Immature natural killer cell (primary cell): Measurements from ENCODE around the gene PRKAG2. TPM values are rescaled to one million over a fixed set of nuclear protein-coding genes. Genes with fewer than 3 reads are reported as not detected.

Source experiments
- DNase-seq, 3 donors: peaks; one replicate each; pipeline ENCODE4 v3.0.0; 2022; ENCODE audit warnings: mixed read lengths in 1 of 3
- H3K27ac Mint-ChIP-seq, 6 donors: one replicate each; pipeline ENCODE4 v1.8.0; 2020; ENCODE audit warnings: mixed read lengths in 6 of 6, mild to moderate bottlenecking in 5 of 6, inconsistent platforms in 4 of 6, moderate library complexity in 3 of 6
- H3K27me3 Mint-ChIP-seq, 3 donors: one replicate each; pipeline ENCODE4 v1.8.0; 2020 to 2021; ENCODE audit warnings: low read depth in 3 of 3, mild to moderate bottlenecking in 3 of 3, mixed read lengths in 3 of 3, moderate library complexity in 3 of 3, inconsistent platforms in 1 of 3
- H3K36me3 Mint-ChIP-seq, 3 donors: one replicate each; pipeline ENCODE4 v1.8.0; 2020; ENCODE audit warnings: mixed read lengths in 3 of 3, inconsistent platforms in 2 of 3, mild to moderate bottlenecking in 2 of 3
- H3K4me1 Mint-ChIP-seq, 2 donors: one replicate each; pipeline ENCODE4 v1.8.0; 2020; ENCODE audit warnings: inconsistent platforms in 2 of 2, mild to moderate bottlenecking in 2 of 2, mixed read lengths in 2 of 2, moderate library complexity in 1 of 2
- H3K4me3 Mint-ChIP-seq, 5 donors: one replicate each; pipeline ENCODE4 v1.8.0; 2020; ENCODE audit warnings: mild to moderate bottlenecking in 5 of 5, mixed read lengths in 5 of 5, inconsistent platforms in 3 of 5, moderate library complexity in 3 of 5
- H3K9me3 Mint-ChIP-seq, 6 donors: one replicate each; pipeline ENCODE4 v1.8.0; 2020; ENCODE audit warnings: mild to moderate bottlenecking in 6 of 6, mixed read lengths in 6 of 6, inconsistent platforms in 4 of 6, moderate library complexity in 3 of 6
- polyA plus RNA-seq, 3 donors: library from polyadenylated mRNA; unstranded; fragments of 300-500 nt; fragmentation: Illumina TruSeq; gene quantifications; one replicate each; pipeline ENCODE4 v1.2.3, GENCODE V29; 2021

Gene PRKAG2
- 10 to 100 TPM; 14.7 to 22.5 (median 19.1) TPM for polyA plus RNA-seq

DNA sequence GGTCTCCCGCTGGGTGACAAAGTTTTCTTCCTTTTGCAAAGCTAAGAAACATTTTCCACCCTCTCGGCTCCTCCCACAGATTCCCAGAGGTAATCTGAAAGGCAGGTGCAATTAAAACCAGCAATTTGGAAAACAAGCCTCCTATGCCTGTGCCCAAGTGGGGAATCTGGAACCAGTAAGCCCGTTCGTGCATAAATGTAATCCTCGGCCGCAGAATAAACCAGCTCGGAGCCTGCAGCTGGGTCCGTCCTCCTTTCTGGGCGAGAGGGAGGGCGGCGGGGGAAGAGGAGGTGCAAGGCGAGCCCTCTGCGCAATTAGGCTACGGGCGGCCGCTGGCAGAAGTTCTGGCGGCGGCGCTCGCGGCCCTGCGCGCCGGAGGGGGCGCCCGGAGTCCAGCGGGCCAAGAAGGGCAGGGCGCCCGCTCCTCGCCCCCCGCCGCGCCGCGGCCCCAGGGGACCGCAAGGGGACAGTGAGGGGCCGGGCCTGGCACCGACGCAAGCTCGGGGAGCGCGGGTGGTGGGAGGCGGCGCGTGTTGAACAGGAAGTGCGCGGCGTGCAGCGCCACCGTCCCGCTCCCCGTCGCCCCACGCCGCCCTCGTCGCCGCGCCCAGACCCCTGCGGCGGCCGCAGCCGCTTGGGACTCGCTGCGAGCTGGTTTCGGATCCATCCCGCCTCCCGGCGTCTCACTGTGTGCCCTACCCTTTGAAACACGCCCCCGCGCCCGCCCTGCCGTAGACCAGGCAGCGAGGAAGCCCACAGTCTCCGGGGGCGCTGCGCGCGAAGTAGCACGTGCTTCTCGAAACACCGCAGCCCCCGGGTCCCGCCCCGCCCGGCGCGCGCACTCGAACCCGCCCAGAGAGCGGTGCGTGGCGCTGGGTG is at the start of gene PRKAG2:
Gene PRKAG2, minus strand, starts transcription at position 217 of the 879 bp plus-strand sequence. CDS start 495 bp downstream, outside the sequence.
- Mint-ChIP-seq H3K4me3 (peak within 1 kb of the TSS; percentile 92 to 97 (median 95)), H3K27ac (peak within 1 kb of the TSS; percentile 83 to 93 (median 90)), H3K4me1 (peaks cover 11 to 20% of the 10 kb centered on the region in 2 donors), H3K9me3 (no peaks in the 10 kb centered on the region), H3K27me3 (peaks cover 9 to 22% (median 19%) of the 10 kb centered on the region in 3 donors), H3K36me3 (no peaks in the 10 kb centered on the region)
- DNase-seq = peak; percentile 79

DNA sequence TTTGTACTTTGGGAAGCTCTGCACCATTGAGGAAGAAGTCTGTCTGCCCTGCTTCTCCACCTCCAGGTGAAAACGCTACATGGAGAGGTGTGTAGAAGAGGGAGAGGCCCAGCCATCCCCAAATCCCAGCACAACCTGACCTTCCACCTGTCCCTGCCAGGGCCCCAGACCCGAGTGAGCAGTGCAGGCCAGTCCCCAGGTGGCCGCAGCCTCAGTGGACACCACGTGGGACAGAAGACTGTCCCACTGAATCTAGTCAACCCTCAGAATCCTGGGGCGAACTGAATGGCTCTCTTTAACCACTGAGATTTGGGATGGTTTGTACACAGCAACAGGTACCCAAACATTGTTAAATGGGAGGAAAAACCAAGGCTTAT is 49.4 kb upstream of the PRKAG2 start:
- DNase-seq = no peak
- peaks cover 4 to 9% (median 4%) of the 10 kb centered on the region in 3 donors for H3K27me3 Mint-ChIP-seq
- peak overlapping the region in 4 of 5 donors; percentile 14 to 77 (median 74) for H3K4me3 Mint-ChIP-seq
- H3K27ac Mint-ChIP-seq = peak overlapping the region in 4 of 6 donors; percentile 76 to 92 (median 86)
- peaks cover 14% of the 10 kb centered on the region in 2 donors for H3K4me1 Mint-ChIP-seq
- H3K36me3 Mint-ChIP-seq = no peaks in the 10 kb centered on the region
- H3K9me3 Mint-ChIP-seq = no peaks in the 10 kb centered on the region

DNA sequence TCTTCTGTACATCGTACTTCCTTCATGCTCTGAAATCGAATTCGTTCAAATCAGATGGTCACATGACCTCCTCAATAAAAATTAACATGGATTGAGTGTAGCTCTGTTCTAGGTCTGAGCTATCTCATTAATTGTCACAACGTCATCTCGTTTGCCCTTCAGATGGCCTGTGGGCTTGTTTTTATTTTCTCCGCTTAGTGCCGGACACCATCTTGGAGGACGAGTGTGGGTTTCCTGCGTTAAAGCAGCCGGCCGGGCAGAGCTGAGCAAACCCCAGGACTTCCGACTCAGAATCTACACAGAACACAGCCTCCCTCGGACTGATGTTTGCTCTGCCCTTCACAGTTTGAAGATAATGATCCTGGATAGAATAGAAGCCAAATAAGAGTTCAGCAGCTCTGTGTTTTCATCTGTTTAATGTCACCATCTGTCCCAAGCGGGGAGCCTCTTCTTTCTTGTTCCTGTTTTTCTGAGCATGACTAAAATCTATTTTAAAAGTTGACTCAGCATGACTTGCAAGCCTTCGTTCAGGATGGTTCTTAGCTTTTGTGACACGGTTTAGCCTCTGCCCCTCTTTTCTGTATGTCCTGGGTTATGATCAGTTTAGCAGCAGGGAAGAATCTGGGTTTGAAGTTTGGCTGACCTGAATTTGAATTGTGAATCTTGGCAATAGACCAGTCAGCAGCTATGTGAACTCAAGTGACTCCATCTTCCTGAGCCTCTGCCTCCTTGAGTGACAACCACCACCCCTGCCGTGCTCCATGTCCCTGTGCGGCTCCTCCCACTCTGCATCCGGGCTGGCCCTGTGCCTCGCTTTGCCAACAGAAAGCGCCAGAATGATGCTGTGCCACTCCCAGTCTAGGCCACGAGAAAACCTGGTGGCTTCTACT is 48.8 kb upstream of the PRKAG2 start:
- peaks cover 14 to 15% of the 10 kb centered on the region in 2 donors for H3K4me1 Mint-ChIP-seq
- H3K36me3 Mint-ChIP-seq = no peaks in the 10 kb centered on the region
- peaks cover 4 to 8% (median 4%) of the 10 kb centered on the region in 3 donors for H3K27me3 Mint-ChIP-seq
- H3K27ac Mint-ChIP-seq = peak overlapping the region; percentile 76 to 92 (median 86)
- DNase-seq = peak; percentile 12 to 32 (median 25)
- peak overlapping the region; percentile 74 to 81 (median 74) for H3K4me3 Mint-ChIP-seq
- no peaks in the 10 kb centered on the region for H3K9me3 Mint-ChIP-seq

DNA sequence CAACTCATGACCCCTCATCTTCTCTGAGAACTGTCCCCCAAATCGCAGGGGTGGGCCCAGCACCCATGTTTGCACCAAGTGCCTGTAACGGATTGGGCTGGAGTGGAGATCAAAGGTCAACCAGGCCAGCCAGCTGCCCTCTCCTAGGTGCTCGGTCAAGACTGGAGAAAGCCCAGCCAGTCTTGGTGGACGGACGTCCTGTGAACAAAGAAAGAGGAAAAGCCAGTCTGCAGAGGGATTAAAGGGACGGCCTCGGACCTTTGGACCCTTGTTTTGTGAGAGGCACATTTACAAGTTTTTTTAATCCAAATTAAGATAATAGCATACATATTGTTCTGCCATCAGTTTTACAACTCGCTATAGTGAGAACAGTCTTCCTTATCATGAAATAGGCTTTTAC is 47.6 kb upstream of the PRKAG2 start:
- Mint-ChIP-seq H3K9me3 (no peaks in the 10 kb centered on the region), H3K36me3 (no peaks in the 10 kb centered on the region), H3K4me1 (peaks cover 14 to 15% of the 10 kb centered on the region in 2 donors), H3K4me3 (no peak overlapping the region), H3K27me3 (peaks cover 4 to 9% (median 6%) of the 10 kb centered on the region in 3 donors), H3K27ac (no peak overlapping the region)
- DNase-seq = no peak

DNA sequence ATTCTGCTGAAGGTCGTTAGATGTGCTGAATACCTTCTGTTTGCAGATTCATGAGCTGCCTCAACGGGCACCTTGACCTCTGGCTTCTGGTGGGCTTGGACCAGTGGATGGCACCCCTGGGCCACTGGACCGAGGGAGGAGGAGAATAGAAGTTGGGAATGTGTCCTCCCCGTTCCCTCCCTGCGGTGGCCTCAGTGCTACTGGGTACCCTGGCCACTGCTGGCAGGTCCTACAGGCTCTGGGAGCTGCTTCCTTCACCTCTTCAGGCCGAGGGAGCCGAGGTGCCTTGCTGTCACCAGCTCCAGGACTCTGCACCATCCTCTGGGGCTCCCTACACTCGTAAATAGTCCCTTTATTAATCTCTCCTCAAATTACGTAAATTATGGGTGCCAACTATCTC is 47.1 kb upstream of the PRKAG2 start:
- Mint-ChIP-seq H3K4me3 (no peak overlapping the region), H3K27me3 (peaks cover 4 to 7% (median 6%) of the 10 kb centered on the region in 3 donors), H3K27ac (no peak overlapping the region), H3K36me3 (no peaks in the 10 kb centered on the region), H3K9me3 (no peaks in the 10 kb centered on the region), H3K4me1 (peaks cover 14 to 15% of the 10 kb centered on the region in 2 donors)
- no peak for DNase-seq

DNA sequence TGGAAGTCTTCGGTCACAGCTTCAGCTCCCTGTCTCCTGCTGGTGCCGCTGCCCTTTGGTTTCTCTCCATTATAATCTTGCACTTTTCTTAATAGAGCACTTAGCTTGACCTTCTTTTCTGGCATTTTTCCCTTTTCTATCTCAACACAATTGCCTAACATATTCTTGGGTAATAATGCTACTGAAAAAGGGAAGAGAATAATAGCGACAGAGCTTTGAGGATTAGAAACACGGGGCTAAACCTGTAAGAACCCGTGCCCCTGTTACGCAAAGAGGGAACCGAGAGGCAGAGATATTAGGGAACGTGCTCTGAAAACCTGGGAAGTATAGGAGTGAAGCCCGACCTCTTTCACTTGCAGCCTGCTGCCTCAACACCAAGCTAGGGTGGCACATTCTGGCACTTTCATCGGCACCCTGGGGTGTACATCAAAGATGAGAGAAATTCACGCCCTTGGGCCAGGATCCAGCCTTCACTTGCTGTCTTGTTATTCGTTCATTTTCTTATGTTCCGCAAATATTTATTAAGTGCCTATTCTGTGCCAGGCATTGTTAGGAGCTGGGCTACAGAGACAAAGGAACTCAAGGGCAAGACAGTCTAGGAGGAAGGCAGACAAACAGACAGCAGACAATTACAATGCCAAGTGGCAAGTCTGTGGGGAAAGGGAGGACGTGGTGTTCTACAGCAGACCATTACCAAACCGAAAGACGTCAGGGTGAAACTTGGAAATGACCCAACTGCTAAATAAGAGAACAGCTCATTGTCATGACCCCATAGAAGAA is 46.4 kb upstream of the PRKAG2 start:
- Mint-ChIP-seq H3K36me3 (no peaks in the 10 kb centered on the region), H3K9me3 (no peaks in the 10 kb centered on the region), H3K4me1 (peaks cover 14 to 15% of the 10 kb centered on the region in 2 donors), H3K27me3 (peaks cover 4 to 7% (median 5%) of the 10 kb centered on the region in 3 donors), H3K4me3 (no peak overlapping the region), H3K27ac (no peak overlapping the region)
- no peak for DNase-seq

DNA sequence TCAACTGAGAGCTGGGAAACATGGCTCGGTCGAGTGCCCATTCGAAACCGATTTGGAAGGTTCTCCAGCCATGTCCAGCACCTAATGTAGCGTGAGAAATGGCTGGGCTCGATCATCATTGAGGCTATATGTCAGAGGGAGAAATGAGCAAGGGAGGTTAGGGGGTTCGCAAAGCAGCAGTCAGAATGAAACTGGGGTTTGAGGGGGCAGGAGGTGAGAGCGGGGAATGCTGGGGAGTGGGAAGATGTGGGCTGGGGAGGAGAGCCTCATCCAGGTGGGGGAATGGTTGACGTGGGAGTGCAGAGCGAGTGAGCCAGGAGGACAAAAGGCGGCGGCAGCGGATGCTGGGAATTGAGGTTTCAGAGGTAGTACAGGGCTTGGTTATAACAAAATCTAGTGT is 44.5 kb upstream of the PRKAG2 start:
- Mint-ChIP-seq H3K9me3 (no peaks in the 10 kb centered on the region), H3K27ac (no peak overlapping the region), H3K4me1 (peaks cover 14 to 15% of the 10 kb centered on the region in 2 donors), H3K4me3 (no peak overlapping the region), H3K36me3 (no peaks in the 10 kb centered on the region), H3K27me3 (peaks cover 4 to 7% (median 5%) of the 10 kb centered on the region in 3 donors)
- DNase-seq = no peak

DNA sequence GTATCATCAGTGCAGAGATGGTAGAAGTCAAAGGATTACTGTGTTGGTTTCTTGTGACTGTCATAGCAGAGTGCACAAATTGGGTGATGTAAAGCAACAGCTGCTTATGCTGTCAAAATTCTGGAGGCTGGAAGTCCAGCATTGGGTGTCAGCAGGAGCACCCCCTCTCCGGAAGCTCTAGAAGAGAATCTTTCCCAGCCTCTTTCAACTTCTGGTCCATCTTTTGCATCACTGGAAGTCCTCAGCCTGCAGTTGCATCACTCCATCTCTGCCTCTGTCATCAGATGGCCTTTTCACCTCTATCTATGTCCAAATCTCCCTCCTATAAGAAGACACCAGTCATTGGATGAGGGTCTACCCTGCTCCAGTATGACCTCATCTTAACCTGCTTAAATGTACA is 43.6 kb upstream of the PRKAG2 start:
- H3K4me1 Mint-ChIP-seq = peaks cover 5 to 6% of the 10 kb centered on the region in 2 donors

DNA sequence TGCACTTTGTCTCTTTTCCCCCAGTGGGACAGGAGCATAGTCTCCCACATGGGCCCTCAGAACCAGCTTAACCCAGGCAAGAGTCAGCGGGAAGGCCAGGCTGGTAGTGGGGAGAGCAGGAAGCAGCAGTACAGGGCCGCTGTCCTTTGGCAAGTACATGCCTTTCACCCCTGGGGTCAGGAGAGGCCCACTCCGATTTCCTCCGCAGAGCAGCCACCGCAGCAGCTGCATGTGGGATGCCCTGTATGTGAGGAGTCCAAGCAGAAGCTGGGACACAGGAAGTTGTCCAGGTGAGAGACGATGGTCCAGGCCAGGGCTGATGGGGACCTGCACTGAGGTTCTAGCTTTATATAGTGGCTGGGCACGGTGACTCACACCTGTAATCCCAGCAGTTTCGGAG is 42.7 kb upstream of the PRKAG2 start:
- peaks cover 0 to 3% (median 0%) of the 10 kb centered on the region in 6 donors for H3K9me3 Mint-ChIP-seq
- no peak overlapping the region for H3K27ac Mint-ChIP-seq
- H3K4me1 Mint-ChIP-seq = peaks cover 0 to 2% of the 10 kb centered on the region in 2 donors
- peaks cover 4 to 7% (median 5%) of the 10 kb centered on the region in 3 donors for H3K27me3 Mint-ChIP-seq
- H3K4me3 Mint-ChIP-seq = no peak overlapping the region
- peaks cover 0 to under 1% (median 0%) of the 10 kb centered on the region in 3 donors for H3K36me3 Mint-ChIP-seq
- no peak for DNase-seq

More for the DNA sequence above, 43.6 kb upstream of the PRKAG2 start:
- no peak overlapping the region for H3K4me3 Mint-ChIP-seq
- peaks cover 0 to 3% (median 0%) of the 10 kb centered on the region in 6 donors for H3K9me3 Mint-ChIP-seq
- H3K27me3 Mint-ChIP-seq = peaks cover 4 to 7% (median 5%) of the 10 kb centered on the region in 3 donors
- H3K27ac Mint-ChIP-seq = peak overlapping the region in 1 of 6 donors; percentile 46
- H3K36me3 Mint-ChIP-seq = no peaks in the 10 kb centered on the region
- no peak for DNase-seq

DNA sequence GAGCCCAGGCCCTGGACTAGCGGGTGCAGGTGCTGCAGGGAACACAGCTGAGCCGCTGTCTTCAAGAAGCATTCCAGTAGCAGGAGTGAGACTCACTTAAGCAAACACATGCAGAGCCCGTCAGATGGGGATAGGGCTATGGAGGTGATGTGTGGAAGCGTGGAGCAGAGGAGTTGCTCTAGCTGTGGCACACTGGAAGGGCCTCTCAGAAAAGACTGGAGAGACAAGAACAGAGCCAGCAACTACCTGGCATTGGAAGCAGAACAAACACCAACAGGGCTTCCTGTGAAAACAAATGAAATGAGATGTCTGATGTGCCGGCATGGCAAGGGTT is 41.6 kb upstream of the PRKAG2 start:
- DNase-seq = no peak
- H3K4me3 Mint-ChIP-seq = no peak overlapping the region
- H3K36me3 Mint-ChIP-seq = peaks cover 0 to 7% (median 3%) of the 10 kb centered on the region in 3 donors
- no peak overlapping the region for H3K27ac Mint-ChIP-seq
- H3K27me3 Mint-ChIP-seq = peaks cover 4 to 11% (median 5%) of the 10 kb centered on the region in 3 donors
- H3K4me1 Mint-ChIP-seq = peaks cover 0 to 2% of the 10 kb centered on the region in 2 donors
- H3K9me3 Mint-ChIP-seq = peaks cover 0 to 8% (median under 1%) of the 10 kb centered on the region in 6 donors

DNA sequence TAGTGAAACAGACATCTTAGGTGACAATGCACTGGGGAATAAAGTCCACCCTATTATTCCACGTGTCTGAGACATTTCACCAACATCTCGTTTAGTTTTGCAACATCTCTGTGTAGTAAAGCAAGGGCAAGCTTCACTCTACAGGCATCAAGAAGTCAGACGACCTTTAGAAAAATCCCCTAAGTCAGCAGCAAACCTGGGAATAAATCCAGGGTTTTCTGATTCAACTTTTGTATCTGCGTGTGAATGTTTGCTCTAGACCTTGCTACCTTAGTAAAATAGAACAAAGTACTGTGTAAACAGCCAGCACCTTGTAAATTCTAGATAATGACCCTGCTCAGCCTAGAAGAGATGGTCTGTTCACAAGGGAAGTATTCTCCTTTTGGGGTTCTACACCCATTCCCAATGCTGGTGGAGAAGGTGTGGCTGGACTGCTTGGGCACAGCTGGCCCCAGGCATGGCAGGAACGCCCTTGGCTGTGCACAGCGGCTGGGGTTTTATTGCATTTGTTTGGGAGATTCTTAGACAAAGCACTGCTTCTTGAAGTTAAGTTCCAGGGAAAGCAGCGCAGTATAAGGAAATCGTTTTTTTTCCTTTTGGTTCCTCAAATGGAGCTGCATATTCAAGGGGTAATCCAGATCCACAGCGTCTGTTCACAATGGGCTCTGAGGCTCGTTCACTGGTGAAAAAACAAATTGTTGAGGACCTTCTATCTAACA is 41.0 kb upstream of the PRKAG2 start:
- Mint-ChIP-seq H3K4me1 (peaks cover 0 to 2% of the 10 kb centered on the region in 2 donors), H3K27me3 (peaks cover 4 to 9% (median 5%) of the 10 kb centered on the region in 3 donors), H3K4me3 (no peak overlapping the region), H3K36me3 (peaks cover 0 to 7% (median 3%) of the 10 kb centered on the region in 3 donors), H3K27ac (no peak overlapping the region), H3K9me3 (peaks cover 0 to 8% (median under 1%) of the 10 kb centered on the region in 6 donors)
- DNase-seq = no peak

DNA sequence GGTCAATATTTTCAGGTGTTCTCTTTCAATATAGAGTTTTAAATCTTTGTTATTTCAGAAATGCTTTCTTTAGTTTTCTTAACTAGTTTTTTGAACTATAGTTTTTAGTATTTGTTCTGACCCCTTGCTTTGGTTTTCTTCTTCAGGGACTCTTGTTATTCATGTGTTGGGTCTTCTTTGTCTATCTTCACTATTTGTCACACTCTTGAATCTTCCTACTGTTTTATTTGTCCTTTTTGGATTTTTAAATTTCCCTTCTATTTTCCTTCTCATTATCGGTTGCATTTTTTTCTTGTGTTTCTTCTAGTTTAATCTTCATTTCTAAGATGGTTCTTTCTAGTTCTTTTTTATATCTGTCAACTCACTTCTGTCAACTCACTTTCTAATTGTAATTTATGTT is 37.1 kb upstream of the PRKAG2 start:
- Mint-ChIP-seq H3K9me3 (peaks cover 0 to 8% (median under 1%) of the 10 kb centered on the region in 6 donors), H3K4me1 (no peaks in the 10 kb centered on the region), H3K4me3 (no peak overlapping the region), H3K27ac (no peak overlapping the region), H3K36me3 (peaks cover 0 to 7% (median 3%) of the 10 kb centered on the region in 3 donors), H3K27me3 (peaks cover 0 to 5% (median 2%) of the 10 kb centered on the region in 3 donors)
- no peak for DNase-seq
